Activated CD4-positive, alpha-beta memory T cell treated with anti-CD3 and anti-CD28 coated beads for 36 hours (primary cell): Measurements from ENCODE around the gene GBX2. TPM values are rescaled to one million over a fixed set of nuclear protein-coding genes. Genes with fewer than 3 reads are reported as not detected.
"Not testable (repeated sequence)": the region's sequence is repeated elsewhere in the genome, so short reads cannot be mapped to it uniquely, and the experiment has no call there.

ENCODE experiments used
- CTCF ChIA-PET: fragments of 350-600 bp; sonication (Branson Sonifier 250); formaldehyde crosslinking; loops from one replicate; lab custom pipeline; 2021; ENCODE audit warnings: antibody characterized with exemption, inconsistent platforms; lab: Charles Lee
- POLR2A ChIA-PET: fragments of 350-600 bp; sonication (Branson Sonifier 250); formaldehyde crosslinking; loops from one replicate; lab custom pipeline; 2021; ENCODE audit warnings: antibody characterized with exemption; lab: Charles Lee
- DNase-seq: peaks from one replicate; pipeline ENCODE4 v3.0.0-alpha.2; 2020
- H3K27ac Mint-ChIP-seq: one replicate; pipeline ENCODE4 v1.8.0; 2021; ENCODE audit warnings: mixed read lengths
- H3K27me3 Mint-ChIP-seq: one replicate; pipeline ENCODE4 v1.8.0; 2021; ENCODE audit warnings: mixed read lengths
- H3K36me3 Mint-ChIP-seq: one replicate; pipeline ENCODE4 v1.8.0; 2021; ENCODE audit warnings: mixed read lengths
- H3K4me1 Mint-ChIP-seq: one replicate; pipeline ENCODE4 v1.8.0; 2021; ENCODE audit warnings: low read depth, mixed read lengths
- H3K4me3 Mint-ChIP-seq: one replicate; pipeline ENCODE4 v1.8.0; 2021; ENCODE audit warnings: mild to moderate bottlenecking, mixed read lengths
- H3K9me3 Mint-ChIP-seq: one replicate; pipeline ENCODE4 v1.8.0; 2021; ENCODE audit warnings: mixed read lengths
- intact Hi-C: fragments of 100-400 bp; cut with micrococcal nuclease; formaldehyde crosslinking; loops from one replicate; pipeline ENCODE4 v1.15.1; 2023
- total RNA-seq, 2 experiments: library from RNA; stranded (reverse); gene quantifications; one replicate each; pipeline ENCODE4 v1.2.3, GENCODE V29; 2021

GBX2 gene
- total RNA-seq, 2 experiments from 2014 or later, result not detected

GRCh38 chr2:236158969-236159777 is 9.0 kb downstream of the GBX2 start:
- DNase-seq, result no peak
- Mint-ChIP-seq H3K36me3 (no peaks in the 10 kb centered on the region), H3K27me3 (peaks cover 44% of the 10 kb centered on the region), H3K27ac (no peak overlapping the region), H3K4me3 (no peak overlapping the region), H3K9me3 (peaks cover 4% of the 10 kb centered on the region), H3K4me1 (no peaks in the 10 kb centered on the region)
- intact Hi-C loops, result no loop called here
- POLR2A ChIA-PET, result no interaction called here
- CTCF ChIA-PET, result interaction anchor here (0.9 kb wide), 1 partner anchor 380 kb away, joined by 3 read pairs; no protein-coding TSS in a partner anchor

GRCh38 chr2:236157815-236158498 is 10.2 kb downstream of the GBX2 start:
- H3K36me3 Mint-ChIP-seq, result no peaks in the 10 kb centered on the region
- intact Hi-C loops, result no loop called here
- H3K27ac Mint-ChIP-seq, result no peak overlapping the region
- DNase-seq, result no peak
- no peaks in the 10 kb centered on the region for H3K4me1 Mint-ChIP-seq
- ChIA-PET CTCF (interaction anchor here (0.9 kb wide), 1 partner anchor 379 kb away, joined by 3 read pairs; no protein-coding TSS in a partner anchor), POLR2A (no interaction called here)
- peaks cover 44% of the 10 kb centered on the region for H3K27me3 Mint-ChIP-seq
- no peak overlapping the region for H3K4me3 Mint-ChIP-seq
- peaks cover 11% of the 10 kb centered on the region for H3K9me3 Mint-ChIP-seq

GRCh38 chr2:236157366-236157765 is 10.8 kb downstream of the GBX2 start:
- no peak for DNase-seq
- Mint-ChIP-seq H3K9me3 (peaks cover 16% of the 10 kb centered on the region), H3K4me1 (no peaks in the 10 kb centered on the region), H3K27me3 (peaks cover 39% of the 10 kb centered on the region), H3K36me3 (no peaks in the 10 kb centered on the region), H3K4me3 (no peak overlapping the region), H3K27ac (no peak overlapping the region)
- intact Hi-C loops, result no loop called here
- POLR2A ChIA-PET, result no interaction called here
- CTCF ChIA-PET, result no interaction called here

- Mint-ChIP-seq H3K27ac (no peak overlapping the region), H3K9me3 (peaks cover 19% of the 10 kb centered on the region), H3K36me3 (no peaks in the 10 kb centered on the region), H3K27me3 (peaks cover 34% of the 10 kb centered on the region), H3K4me1 (no peaks in the 10 kb centered on the region), H3K4me3 (no peak overlapping the region)
- ChIA-PET POLR2A (no interaction called here), CTCF (no interaction called here)
- no peak for DNase-seq
- intact Hi-C loops, result no loop called here
These were observed 11.4 kb downstream of the GBX2 start for GRCh38 chr2:236156860-236157194.

GRCh38 chr2:236156095-236156859 is 11.9 kb downstream of the GBX2 start:
- intact Hi-C loops, result no loop called here
- Mint-ChIP-seq H3K9me3 (peaks cover 20% of the 10 kb centered on the region), H3K4me1 (no peaks in the 10 kb centered on the region), H3K36me3 (no peaks in the 10 kb centered on the region), H3K27ac (no peak overlapping the region), H3K27me3 (peaks cover 30% of the 10 kb centered on the region), H3K4me3 (no peak overlapping the region)
- ChIA-PET CTCF (no interaction called here), POLR2A (no interaction called here)
- DNase-seq, result no peak

GRCh38 chr2:236155406-236155805 is 12.8 kb downstream of the GBX2 start:
- Mint-ChIP-seq H3K9me3 (peaks cover 26% of the 10 kb centered on the region), H3K4me1 (no peaks in the 10 kb centered on the region), H3K27ac (no peak overlapping the region), H3K27me3 (peaks cover 27% of the 10 kb centered on the region), H3K4me3 (no peak overlapping the region), H3K36me3 (no peaks in the 10 kb centered on the region)
- ChIA-PET CTCF (interaction anchor here (1.3 kb wide), 1 partner anchor 25 kb away, joined by 3 read pairs; no protein-coding TSS in a partner anchor), POLR2A (no interaction called here)
- intact Hi-C loops, result no loop called here
- DNase-seq, result no peak

GRCh38 chr2:236146436-236146835 is 21.8 kb downstream of the GBX2 start:
- no peak for DNase-seq
- Mint-ChIP-seq H3K27ac (no peak overlapping the region), H3K27me3 (peaks cover 17% of the 10 kb centered on the region), H3K4me3 (no peak overlapping the region), H3K4me1 (no peaks in the 10 kb centered on the region), H3K9me3 (peaks cover 10% of the 10 kb centered on the region), H3K36me3 (no peaks in the 10 kb centered on the region)
- POLR2A ChIA-PET, result no interaction called here
- CTCF ChIA-PET, result no interaction called here
- intact Hi-C loops, result no loop called here

GRCh38 chr2:236143811-236144210 is 24.4 kb downstream of the GBX2 start:
- Mint-ChIP-seq H3K36me3 (no peaks in the 10 kb centered on the region), H3K27ac (no peak overlapping the region), H3K4me3 (no peak overlapping the region), H3K4me1 (no peaks in the 10 kb centered on the region), H3K9me3 (no peaks in the 10 kb centered on the region), H3K27me3 (peaks cover 15% of the 10 kb centered on the region)
- intact Hi-C loops, result no loop called here
- CTCF ChIA-PET, result no interaction called here
- POLR2A ChIA-PET, result no interaction called here
- DNase-seq, result no peak

- DNase-seq, H3K4me3 Mint-ChIP-seq, POLR2A ChIA-PET, intact Hi-C loops, H3K4me1 Mint-ChIP-seq, H3K9me3 Mint-ChIP-seq, H3K27ac Mint-ChIP-seq, H3K36me3 Mint-ChIP-seq: not testable (repeated sequence)
- H3K27me3 Mint-ChIP-seq, result peaks cover 15% of the 10 kb centered on the region
- CTCF ChIA-PET, result interaction anchor here (0.7 kb wide), 1 partner anchor 57 kb away, joined by 3 read pairs; no protein-coding TSS in a partner anchor
These were observed 26.6 kb downstream of the GBX2 start for GRCh38 chr2:236141616-236142015.

- intact Hi-C loops, result no loop called here
- H3K9me3 Mint-ChIP-seq, result no peaks in the 10 kb centered on the region
- no peak overlapping the region for H3K4me3 Mint-ChIP-seq
- DNase-seq, result no peak
- no peaks in the 10 kb centered on the region for H3K36me3 Mint-ChIP-seq
- H3K27me3 Mint-ChIP-seq, result peaks cover 1% of the 10 kb centered on the region
- ChIA-PET POLR2A (no interaction called here), CTCF (no interaction called here)
- no peaks in the 10 kb centered on the region for H3K4me1 Mint-ChIP-seq
- no peak overlapping the region for H3K27ac Mint-ChIP-seq
These were observed 31.1 kb downstream of the GBX2 start for GRCh38 chr2:236137066-236137465.

GRCh38 chr2:236136538-236136937 is 31.6 kb downstream of the GBX2 start:
- ChIA-PET CTCF (no interaction called here), POLR2A (no interaction called here)
- Mint-ChIP-seq H3K36me3 (no peaks in the 10 kb centered on the region), H3K27me3 (peaks cover 1% of the 10 kb centered on the region), H3K4me3 (no peak overlapping the region), H3K4me1 (no peaks in the 10 kb centered on the region), H3K27ac (no peak overlapping the region), H3K9me3 (no peaks in the 10 kb centered on the region)
- intact Hi-C loops, result no loop called here
- no peak for DNase-seq

- intact Hi-C loops, result no loop called here
- no peak for DNase-seq
- H3K27ac Mint-ChIP-seq, result no peak overlapping the region
- no peak overlapping the region for H3K4me3 Mint-ChIP-seq
- no peaks in the 10 kb centered on the region for H3K9me3 Mint-ChIP-seq
- H3K4me1 Mint-ChIP-seq, result no peaks in the 10 kb centered on the region
- CTCF ChIA-PET, result no interaction called here
- POLR2A ChIA-PET, result interaction anchor here (0.7 kb wide), 1 partner anchor 205 kb away, joined by 4 read pairs; no protein-coding TSS in a partner anchor
- no peaks in the 10 kb centered on the region for H3K27me3 Mint-ChIP-seq
- no peaks in the 10 kb centered on the region for H3K36me3 Mint-ChIP-seq
These were observed 34.7 kb downstream of the GBX2 start for GRCh38 chr2:236133410-236134012.
